Measurements from ENCODE around the gene TGM1.

TGM1 gene

GRCh38 chr14:24264298-24264697, 1.3 kb upstream of the TGM1 start:
- no peak for DNase-seq (ENCODE audit: low read depth)
- H3K4me3 ChIP-seq (ENCODE audit: control insufficient read depth, low read depth, low read length), result no peak overlapping the region
- TF ChIP-seq, protein P1, sequence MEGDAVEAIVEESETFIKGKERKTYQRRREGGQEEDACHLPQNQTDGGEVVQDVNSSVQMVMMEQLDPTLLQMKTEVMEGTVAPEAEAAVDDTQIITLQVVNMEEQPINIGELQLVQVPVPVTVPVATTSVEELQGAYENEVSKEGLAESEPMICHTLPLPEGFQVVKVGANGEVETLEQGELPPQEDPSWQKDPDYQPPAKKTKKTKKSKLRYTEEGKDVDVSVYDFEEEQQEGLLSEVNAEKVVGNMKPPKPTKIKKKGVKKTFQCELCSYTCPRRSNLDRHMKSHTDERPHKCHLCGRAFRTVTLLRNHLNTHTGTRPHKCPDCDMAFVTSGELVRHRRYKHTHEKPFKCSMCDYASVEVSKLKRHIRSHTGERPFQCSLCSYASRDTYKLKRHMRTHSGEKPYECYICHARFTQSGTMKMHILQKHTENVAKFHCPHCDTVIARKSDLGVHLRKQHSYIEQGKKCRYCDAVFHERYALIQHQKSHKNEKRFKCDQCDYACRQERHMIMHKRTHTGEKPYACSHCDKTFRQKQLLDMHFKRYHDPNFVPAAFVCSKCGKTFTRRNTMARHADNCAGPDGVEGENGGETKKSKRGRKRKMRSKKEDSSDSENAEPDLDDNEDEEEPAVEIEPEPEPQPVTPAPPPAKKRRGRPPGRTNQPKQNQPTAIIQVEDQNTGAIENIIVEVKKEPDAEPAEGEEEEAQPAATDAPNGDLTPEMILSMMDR (conservative IDR thresholded peaks at IDR 0.05; ENCODE audit: control insufficient read depth, insufficient read depth, low read depth, low read length), result no peak

DNA sequence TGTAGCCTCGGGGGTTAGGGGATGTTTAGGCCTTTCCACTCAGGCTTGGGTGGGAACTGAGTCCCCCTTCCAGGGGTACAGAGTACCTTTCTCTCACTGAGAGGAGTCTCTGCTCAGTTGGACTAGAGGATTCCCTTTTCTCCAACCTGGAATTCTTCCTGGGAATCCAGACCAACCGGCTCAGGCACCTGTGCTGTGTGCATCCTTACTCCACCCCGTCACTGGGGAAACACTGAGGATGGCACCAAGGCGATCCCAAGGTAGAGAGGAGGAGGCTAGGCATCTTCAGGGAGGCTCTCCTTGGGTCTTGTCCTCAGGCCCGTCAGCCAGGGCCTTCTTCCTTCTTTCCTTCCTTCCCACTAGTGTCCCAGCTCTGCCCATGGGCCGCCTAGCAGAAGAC, 871 bp upstream of the TGM1 start:
- H3K4me3 ChIP-seq (ENCODE audit: control insufficient read depth, low read depth, low read length), result no peak overlapping the region
- TF ChIP-seq, protein P1 (conservative IDR thresholded peaks at IDR 0.05; ENCODE audit: control insufficient read depth, insufficient read depth, low read depth, low read length), result no peak
- DNase-seq (ENCODE audit: low read depth), result no peak

DNA sequence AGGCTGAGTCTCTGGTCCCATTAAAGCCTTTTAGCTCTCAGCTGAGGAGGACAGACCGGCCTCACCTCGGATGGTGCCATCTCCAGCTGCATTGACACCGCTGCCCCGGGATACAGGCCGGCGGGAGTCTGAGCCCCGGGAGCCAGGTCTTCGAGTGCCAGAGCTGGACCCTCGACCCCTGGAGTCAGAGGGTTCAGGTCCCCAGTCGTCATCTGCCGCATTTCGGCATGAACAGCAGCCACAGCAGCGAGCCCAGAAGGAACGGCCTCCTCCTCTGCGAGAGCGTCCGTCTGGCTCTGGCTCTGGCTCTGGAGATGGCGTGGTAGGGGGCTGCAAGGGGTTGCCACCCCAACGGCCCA, 1.0 kb downstream of the TGM1 start:
- TF ChIP-seq, protein P1 (conservative IDR thresholded peaks at IDR 0.05; ENCODE audit: control insufficient read depth, insufficient read depth, low read depth, low read length), result no peak
- no peak overlapping the region for H3K4me3 ChIP-seq (ENCODE audit: control insufficient read depth, low read depth, low read length)
- no peak for DNase-seq (ENCODE audit: low read depth)

GRCh38 chr14:24261256-24261968, 1.6 kb downstream of the TGM1 start:
- H3K4me3 ChIP-seq (ENCODE audit: control insufficient read depth, low read depth, low read length), result no peak overlapping the region
- TF ChIP-seq, protein P1 (conservative IDR thresholded peaks at IDR 0.05; ENCODE audit: control insufficient read depth, insufficient read depth, low read depth, low read length), result no peak
- DNase-seq (ENCODE audit: low read depth), result no peak

GRCh38 chr14:24260780-24261157, 2.2 kb downstream of the TGM1 start:
- TF ChIP-seq, protein P1 (conservative IDR thresholded peaks at IDR 0.05; ENCODE audit: control insufficient read depth, insufficient read depth, low read depth, low read length), result no peak
- H3K4me3 ChIP-seq (ENCODE audit: control insufficient read depth, low read depth, low read length), result no peak overlapping the region
- DNase-seq (ENCODE audit: low read depth), result no peak

DNA sequence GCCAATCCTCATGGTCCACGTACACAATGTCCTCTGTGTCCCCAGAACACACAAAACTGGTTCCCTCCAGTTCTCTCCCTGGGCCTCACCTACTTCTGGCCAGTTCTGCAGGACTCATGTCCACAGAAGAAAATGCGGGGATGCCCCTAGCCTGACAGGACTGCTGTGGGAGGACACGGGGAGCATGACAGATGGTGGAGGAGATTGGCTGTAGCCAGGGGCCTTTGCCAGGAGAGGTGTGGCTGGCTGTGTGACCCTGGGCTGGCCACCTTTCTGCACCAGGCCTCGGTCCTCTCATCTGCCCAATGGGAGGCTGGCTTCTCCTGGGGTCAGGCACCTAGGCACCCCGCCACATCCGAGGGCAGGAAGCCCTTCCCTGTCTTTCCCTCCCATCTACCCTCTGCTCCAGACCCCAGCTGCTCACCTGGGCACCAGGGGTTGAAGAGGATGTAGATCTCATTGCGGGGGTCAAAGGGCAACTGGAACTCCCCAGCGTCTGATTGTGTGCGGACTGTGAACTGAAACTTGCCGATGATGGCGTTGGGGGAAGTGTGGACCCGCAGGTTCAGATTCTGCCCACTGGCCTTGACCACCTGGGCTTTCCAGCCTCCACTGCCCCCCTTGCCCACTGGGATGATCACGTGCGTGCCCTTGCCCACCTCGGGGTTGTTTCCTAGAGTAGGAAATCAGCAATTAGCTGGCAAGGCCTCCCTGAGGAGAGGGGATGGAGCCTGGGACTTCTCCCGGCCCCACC, 2.8 kb downstream of the TGM1 start:
- no peak overlapping the region for H3K4me3 ChIP-seq (ENCODE audit: control insufficient read depth, low read depth, low read length)
- DNase-seq (ENCODE audit: low read depth), result no peak
- TF ChIP-seq, protein P1 (conservative IDR thresholded peaks at IDR 0.05; ENCODE audit: control insufficient read depth, insufficient read depth, low read depth, low read length), result no peak

Data from fibroblast of mammary gland (primary cell).